ENCODE measurements around the gene EFL1. TPM values are rescaled to one million over a fixed set of nuclear protein-coding genes. Genes with fewer than 3 reads are reported as not detected.

The EFL1 gene
- polyA plus RNA-seq, 2 donors: 2.6 to 7.5 TPM

- no peaks in the 10 kb centered on the region for H3K27me3 ChIP-seq (ENCODE audit: control insufficient read depth in 1 of 2, insufficient read depth in 2 of 2, low read length in 2 of 2)
- peaks cover 0 to under 1% of the 10 kb centered on the region in 2 donors for H3K4me1 ChIP-seq (ENCODE audit: control insufficient read depth in 2 of 2, insufficient read depth in 2 of 2, low read length in 1 of 2)
- no peak overlapping the region for H3K27ac ChIP-seq (ENCODE audit: low read depth in 2 of 2, low read length in 1 of 2)
- no peak overlapping the region for H3K4me3 ChIP-seq (ENCODE audit: low read depth in 1 of 2, low read length in 2 of 2)
- H3K36me3 ChIP-seq (ENCODE audit: control insufficient read depth in 2 of 2, insufficient read depth in 2 of 2, low read length in 1 of 2): no peaks in the 10 kb centered on the region
- H3K9me3 ChIP-seq (ENCODE audit: control insufficient read depth in 2 of 2, insufficient read depth in 1 of 2, low read depth in 1 of 2, low read length in 1 of 2): no peaks in the 10 kb centered on the region
- 97% methylated on average over 1 of the region's 1 CpG for WGBS, 2 donors
Observed at GRCh38 chr15:82173108-82173507, 89.4 kb downstream of the EFL1 start.

DNA sequence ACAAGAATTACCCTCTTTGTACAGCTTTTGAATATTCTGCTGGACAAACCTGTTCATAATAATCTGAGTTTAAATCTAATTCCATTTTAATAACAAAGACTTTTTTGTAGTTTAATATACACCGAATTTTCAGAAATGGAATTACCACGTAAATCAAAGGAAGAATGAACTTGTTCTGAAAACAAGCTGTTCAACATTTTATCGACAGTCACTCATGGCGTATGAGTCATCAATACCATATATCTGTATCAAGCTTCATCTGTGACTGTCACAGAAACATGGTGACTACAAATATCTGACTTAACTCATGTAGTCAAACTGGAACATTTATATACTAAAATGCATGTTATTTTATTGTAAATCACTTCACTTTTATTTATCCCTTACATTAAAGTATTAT lies 90.0 kb downstream of the EFL1 start:
- Histone ChIP-seq H3K27me3 (ENCODE audit: control insufficient read depth in 1 of 2, insufficient read depth in 2 of 2, low read length in 2 of 2) (no peaks in the 10 kb centered on the region), H3K36me3 (ENCODE audit: control insufficient read depth in 2 of 2, insufficient read depth in 2 of 2, low read length in 1 of 2) (no peaks in the 10 kb centered on the region), H3K4me1 (ENCODE audit: control insufficient read depth in 2 of 2, insufficient read depth in 2 of 2, low read length in 1 of 2) (no peaks in the 10 kb centered on the region), H3K27ac (ENCODE audit: low read depth in 2 of 2, low read length in 1 of 2) (peak overlapping the region in 1 of 2 donors; percentile 4), H3K9me3 (ENCODE audit: control insufficient read depth in 2 of 2, insufficient read depth in 1 of 2, low read depth in 1 of 2, low read length in 1 of 2) (no peaks in the 10 kb centered on the region), H3K4me3 (ENCODE audit: low read depth in 1 of 2, low read length in 2 of 2) (no peak overlapping the region)
- 74 to 84% methylated on average over 4 of the region's 4 CpGs for WGBS, 2 donors

DNA sequence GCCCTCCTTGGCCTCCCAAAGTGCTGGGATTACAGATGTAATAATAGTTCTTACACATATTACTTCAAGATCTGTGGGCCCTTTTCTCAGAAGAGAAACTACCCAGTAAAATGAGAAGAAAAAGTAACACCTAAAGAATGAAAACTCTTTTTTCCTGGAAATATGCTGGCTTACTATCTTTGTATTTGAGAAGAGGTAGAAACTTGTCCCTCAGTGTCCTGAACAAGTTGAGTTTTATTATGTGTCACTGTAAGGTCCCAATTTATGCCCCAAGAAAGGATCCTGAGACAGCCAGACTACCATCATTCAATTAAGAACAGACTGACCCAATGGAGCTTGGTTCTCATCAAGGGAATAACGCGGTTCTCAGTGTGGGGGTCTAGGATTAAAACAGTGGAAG lies 93.8 kb downstream of the EFL1 start:
- Histone ChIP-seq H3K27me3 (ENCODE audit: control insufficient read depth in 1 of 2, insufficient read depth in 2 of 2, low read length in 2 of 2) (no peaks in the 10 kb centered on the region), H3K4me3 (ENCODE audit: low read depth in 1 of 2, low read length in 2 of 2) (no peak overlapping the region), H3K9me3 (ENCODE audit: control insufficient read depth in 2 of 2, insufficient read depth in 1 of 2, low read depth in 1 of 2, low read length in 1 of 2) (no peaks in the 10 kb centered on the region), H3K27ac (ENCODE audit: low read depth in 2 of 2, low read length in 1 of 2) (no peak overlapping the region), H3K36me3 (ENCODE audit: control insufficient read depth in 2 of 2, insufficient read depth in 2 of 2, low read length in 1 of 2) (no peaks in the 10 kb centered on the region), H3K4me1 (ENCODE audit: control insufficient read depth in 2 of 2, insufficient read depth in 2 of 2, low read length in 1 of 2) (no peaks in the 10 kb centered on the region)
- 98 to 99% methylated on average over 2 of the region's 2 CpGs for WGBS, 2 donors

DNA sequence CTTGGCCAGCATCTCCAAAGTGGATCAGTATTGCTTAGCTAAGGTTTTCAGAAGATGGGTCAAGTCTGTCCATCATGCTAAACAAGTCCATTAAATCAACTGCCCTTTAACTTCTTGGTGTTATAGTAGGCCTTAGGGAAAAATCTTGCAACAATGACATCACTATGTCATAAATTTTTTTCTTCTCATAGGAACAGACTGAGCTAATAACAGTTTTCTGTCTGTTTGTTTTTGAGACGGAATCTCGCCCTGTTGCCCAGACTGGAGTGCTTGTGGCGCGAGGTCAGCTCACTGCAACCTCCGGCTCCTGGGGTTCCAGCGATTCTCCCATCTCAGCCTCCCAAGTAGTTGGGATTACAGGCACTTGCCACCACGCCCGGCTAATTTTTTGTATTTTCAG lies 94.2 kb downstream of the EFL1 start:
- no peaks in the 10 kb centered on the region for H3K27me3 ChIP-seq (ENCODE audit: control insufficient read depth in 1 of 2, insufficient read depth in 2 of 2, low read length in 2 of 2)
- H3K4me3 ChIP-seq (ENCODE audit: low read depth in 1 of 2, low read length in 2 of 2): no peak overlapping the region
- H3K27ac ChIP-seq (ENCODE audit: low read depth in 2 of 2, low read length in 1 of 2): no peak overlapping the region
- no peaks in the 10 kb centered on the region for H3K36me3 ChIP-seq (ENCODE audit: control insufficient read depth in 2 of 2, insufficient read depth in 2 of 2, low read length in 1 of 2)
- no peaks in the 10 kb centered on the region for H3K4me1 ChIP-seq (ENCODE audit: control insufficient read depth in 2 of 2, insufficient read depth in 2 of 2, low read length in 1 of 2)
- 94 to 98% methylated on average over 8 of the region's 8 CpGs for WGBS, 2 donors
- no peaks in the 10 kb centered on the region for H3K9me3 ChIP-seq (ENCODE audit: control insufficient read depth in 2 of 2, insufficient read depth in 1 of 2, low read depth in 1 of 2, low read length in 1 of 2)

DNA sequence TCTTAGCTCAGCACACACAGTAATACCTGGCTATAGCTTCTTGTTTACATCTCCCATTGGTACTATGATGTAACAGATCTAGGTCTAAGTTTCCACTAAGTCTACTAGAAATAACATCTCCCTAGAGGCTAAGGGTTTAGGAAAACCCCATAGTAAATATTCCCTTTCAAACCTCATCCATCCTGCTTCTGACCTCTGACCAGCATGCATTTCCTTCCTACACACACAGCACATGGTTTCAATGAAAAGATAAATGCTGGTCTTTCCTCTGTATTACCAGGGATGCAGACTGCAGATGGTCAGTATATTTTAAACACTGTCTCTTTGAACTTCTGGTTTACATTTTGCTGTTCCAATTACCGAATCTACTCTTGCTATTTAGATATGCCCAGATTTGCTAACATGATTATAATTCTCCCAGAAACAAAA lies 96.6 kb downstream of the EFL1 start:
- 71 to 84% methylated on average over 1 of the region's 1 CpG for WGBS, 2 donors
- no peak overlapping the region for H3K4me3 ChIP-seq (ENCODE audit: low read depth in 1 of 2, low read length in 2 of 2)

GRCh38 chr15:82159922-82160321 lies 102.6 kb downstream of the EFL1 start:
- 94 to 97% methylated on average over 2 of the region's 2 CpGs for WGBS, 2 donors
- Histone ChIP-seq H3K9me3 (ENCODE audit: control insufficient read depth in 2 of 2, insufficient read depth in 1 of 2, low read depth in 1 of 2, low read length in 1 of 2) (no peaks in the 10 kb centered on the region), H3K27ac (ENCODE audit: low read depth in 2 of 2, low read length in 1 of 2) (no peak overlapping the region), H3K4me3 (ENCODE audit: low read depth in 1 of 2, low read length in 2 of 2) (no peak overlapping the region), H3K4me1 (ENCODE audit: control insufficient read depth in 2 of 2, insufficient read depth in 2 of 2, low read length in 1 of 2) (no peaks in the 10 kb centered on the region), H3K27me3 (ENCODE audit: control insufficient read depth in 1 of 2, insufficient read depth in 2 of 2, low read length in 2 of 2) (no peaks in the 10 kb centered on the region), H3K36me3 (ENCODE audit: control insufficient read depth in 2 of 2, insufficient read depth in 2 of 2, low read length in 1 of 2) (no peaks in the 10 kb centered on the region)

More for the DNA sequence above, 96.6 kb downstream of the EFL1 start:
- H3K9me3 ChIP-seq (ENCODE audit: control insufficient read depth in 2 of 2, insufficient read depth in 1 of 2, low read depth in 1 of 2, low read length in 1 of 2): no peaks in the 10 kb centered on the region
- no peak overlapping the region for H3K27ac ChIP-seq (ENCODE audit: low read depth in 2 of 2, low read length in 1 of 2)
- no peaks in the 10 kb centered on the region for H3K36me3 ChIP-seq (ENCODE audit: control insufficient read depth in 2 of 2, insufficient read depth in 2 of 2, low read length in 1 of 2)
- H3K4me1 ChIP-seq (ENCODE audit: control insufficient read depth in 2 of 2, insufficient read depth in 2 of 2, low read length in 1 of 2): no peaks in the 10 kb centered on the region
- H3K27me3 ChIP-seq (ENCODE audit: control insufficient read depth in 1 of 2, insufficient read depth in 2 of 2, low read length in 2 of 2): no peaks in the 10 kb centered on the region

DNA sequence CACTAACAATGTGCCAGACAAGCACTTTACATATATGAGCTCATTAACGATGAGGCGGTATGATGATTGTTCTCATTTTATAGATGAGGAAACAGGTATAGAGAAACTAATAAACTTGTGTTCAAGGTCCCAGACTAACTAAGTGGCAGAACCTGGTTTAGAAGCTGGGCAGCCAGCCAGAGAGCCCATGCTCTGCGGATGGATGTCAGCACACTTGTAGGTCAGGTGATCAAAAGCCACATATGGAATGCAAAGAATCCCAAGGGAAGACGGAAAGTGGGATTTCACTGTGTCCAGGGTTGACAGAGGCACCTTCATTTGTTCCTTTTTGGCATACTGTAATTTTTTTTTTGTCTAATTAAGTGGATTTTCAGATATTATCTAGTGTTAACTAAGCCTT lies 103.7 kb downstream of the EFL1 start:
- WGBS, 2 donors: 94 to 95% methylated on average over 4 of the region's 4 CpGs
- Histone ChIP-seq H3K36me3 (ENCODE audit: control insufficient read depth in 2 of 2, insufficient read depth in 2 of 2, low read length in 1 of 2) (no peaks in the 10 kb centered on the region), H3K4me1 (ENCODE audit: control insufficient read depth in 2 of 2, insufficient read depth in 2 of 2, low read length in 1 of 2) (no peaks in the 10 kb centered on the region), H3K27ac (ENCODE audit: low read depth in 2 of 2, low read length in 1 of 2) (no peak overlapping the region), H3K27me3 (ENCODE audit: control insufficient read depth in 1 of 2, insufficient read depth in 2 of 2, low read length in 2 of 2) (no peaks in the 10 kb centered on the region), H3K9me3 (ENCODE audit: control insufficient read depth in 2 of 2, insufficient read depth in 1 of 2, low read depth in 1 of 2, low read length in 1 of 2) (no peaks in the 10 kb centered on the region), H3K4me3 (ENCODE audit: low read depth in 1 of 2, low read length in 2 of 2) (no peak overlapping the region)

DNA sequence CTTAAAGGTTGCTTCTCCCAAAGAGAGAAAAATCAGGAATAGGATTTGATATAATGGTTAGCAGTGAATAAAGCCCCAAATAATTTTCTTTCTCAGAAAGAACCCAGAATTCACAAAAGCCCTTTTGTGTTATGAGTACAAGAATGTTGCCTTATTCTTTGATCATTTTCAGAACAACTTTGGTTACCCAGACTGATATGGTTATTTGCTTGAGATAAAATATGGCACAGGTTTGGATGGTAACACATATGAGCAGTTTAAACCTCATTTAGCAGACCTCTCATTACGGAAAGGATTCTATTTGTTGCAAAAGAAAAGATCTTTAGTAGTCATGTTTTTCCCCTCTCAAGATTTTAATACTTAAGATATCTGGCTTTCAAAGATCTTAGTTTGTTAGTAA lies 111.9 kb downstream of the EFL1 start:
- Histone ChIP-seq H3K4me1 (ENCODE audit: control insufficient read depth in 2 of 2, insufficient read depth in 2 of 2, low read length in 1 of 2) (no peaks in the 10 kb centered on the region), H3K27me3 (ENCODE audit: control insufficient read depth in 1 of 2, insufficient read depth in 2 of 2, low read length in 2 of 2) (no peaks in the 10 kb centered on the region), H3K27ac (ENCODE audit: low read depth in 2 of 2, low read length in 1 of 2) (no peak overlapping the region), H3K36me3 (ENCODE audit: control insufficient read depth in 2 of 2, insufficient read depth in 2 of 2, low read length in 1 of 2) (no peaks in the 10 kb centered on the region), H3K9me3 (ENCODE audit: control insufficient read depth in 2 of 2, insufficient read depth in 1 of 2, low read depth in 1 of 2, low read length in 1 of 2) (no peaks in the 10 kb centered on the region), H3K4me3 (ENCODE audit: low read depth in 1 of 2, low read length in 2 of 2) (no peak overlapping the region)
- 87 to 95% methylated on average over 1 of the region's 1 CpG for WGBS, 2 donors

GRCh38 chr15:82146990-82147461 lies 115.5 kb downstream of the EFL1 start:
- Histone ChIP-seq H3K27ac (ENCODE audit: low read depth in 2 of 2, low read length in 1 of 2) (no peak overlapping the region), H3K4me1 (ENCODE audit: control insufficient read depth in 2 of 2, insufficient read depth in 2 of 2, low read length in 1 of 2) (no peaks in the 10 kb centered on the region), H3K4me3 (ENCODE audit: low read depth in 1 of 2, low read length in 2 of 2) (no peak overlapping the region), H3K27me3 (ENCODE audit: control insufficient read depth in 1 of 2, insufficient read depth in 2 of 2, low read length in 2 of 2) (no peaks in the 10 kb centered on the region), H3K36me3 (ENCODE audit: control insufficient read depth in 2 of 2, insufficient read depth in 2 of 2, low read length in 1 of 2) (peaks cover 0 to 3% of the 10 kb centered on the region in 2 donors), H3K9me3 (ENCODE audit: control insufficient read depth in 2 of 2, insufficient read depth in 1 of 2, low read depth in 1 of 2, low read length in 1 of 2) (no peaks in the 10 kb centered on the region)
- WGBS, 2 donors: 76 to 84% methylated on average over 8 of the region's 8 CpGs

GRCh38 chr15:82146576-82146975 lies 116.0 kb downstream of the EFL1 start:
- no peak overlapping the region for H3K4me3 ChIP-seq (ENCODE audit: low read depth in 1 of 2, low read length in 2 of 2)
- H3K4me1 ChIP-seq (ENCODE audit: control insufficient read depth in 2 of 2, insufficient read depth in 2 of 2, low read length in 1 of 2): no peaks in the 10 kb centered on the region
- 94 to 100% methylated on average over 3 of the region's 3 CpGs for WGBS, 2 donors
- H3K9me3 ChIP-seq (ENCODE audit: control insufficient read depth in 2 of 2, insufficient read depth in 1 of 2, low read depth in 1 of 2, low read length in 1 of 2): no peaks in the 10 kb centered on the region
- H3K36me3 ChIP-seq (ENCODE audit: control insufficient read depth in 2 of 2, insufficient read depth in 2 of 2, low read length in 1 of 2): peaks cover 0 to 3% of the 10 kb centered on the region in 2 donors
- no peaks in the 10 kb centered on the region for H3K27me3 ChIP-seq (ENCODE audit: control insufficient read depth in 1 of 2, insufficient read depth in 2 of 2, low read length in 2 of 2)
- H3K27ac ChIP-seq (ENCODE audit: low read depth in 2 of 2, low read length in 1 of 2): no peak overlapping the region
